GM23338 (cell line): ENCODE results near the gene HFE.

Experiments
- CREB1 ChIP-seq: fragments of 250-450 bp; sonication (Bioruptor Pico); IDR thresholded peaks from 2 replicates; pipeline ENCODE4 v1.5.0; 2020; ENCODE audit warnings: low read depth, mild to moderate bottlenecking, moderate library complexity
- ETS1 ChIP-seq: IDR thresholded peaks from 2 replicates; pipeline ENCODE4 v1.6.1; 2016; ENCODE audit warnings: antibody characterized with exemption
- EZH2 ChIP-seq: fragments of 200-600 bp; sonication (generic); IDR thresholded peaks from one replicate; pipeline ENCODE4 v1.8.0; 2017; ENCODE audit warnings: antibody characterized with exemption, mild to moderate bottlenecking, low read depth; ENCODE audit not compliant: unreplicated experiment
- EZH2phosphoT487 ChIP-seq: fragments of 200-600 bp; sonication (generic); IDR thresholded peaks from one replicate; pipeline ENCODE4 v1.8.1; 2018; ENCODE audit warnings: antibody characterized with exemption; ENCODE audit not compliant: unreplicated experiment
- JUNB ChIP-seq: IDR thresholded peaks from one replicate; pipeline ENCODE4 v1.6.1; 2016; ENCODE audit warnings: antibody characterized with exemption; ENCODE audit not compliant: unreplicated experiment
- POLR2AphosphoS5 ChIP-seq: IDR thresholded peaks from 2 replicates; pipeline ENCODE4 v1.6.1; 2016; ENCODE audit warnings: antibody characterized with exemption, low read depth
- STAT1 ChIP-seq: IDR thresholded peaks from one replicate; pipeline ENCODE4 v1.6.1; 2016; ENCODE audit warnings: antibody characterized with exemption; ENCODE audit not compliant: unreplicated experiment
- ZNF114 ChIP-seq: fragments of 250-450 bp; sonication (Bioruptor Pico); IDR thresholded peaks from 2 replicates; pipeline ENCODE4 v1.5.0; 2020; ENCODE audit warnings: mild to moderate bottlenecking, moderate library complexity
- ZNF331 ChIP-seq: fragments of 250-450 bp; sonication (Bioruptor Pico); IDR thresholded peaks from 2 replicates; pipeline ENCODE4 v1.5.0; 2020; ENCODE audit warnings: low read depth, mild to moderate bottlenecking, moderate library complexity
- TF ChIP-seq, protein P1 (sequence below), 2 experiments: fragments of 200-600 bp in 1 of 2; sonication (generic) in 1 of 2; conservative IDR thresholded peaks; 2 replicates each; pipeline versions ENCODE4 v1.5.1 to v1.6.1; 2016 to 2017; ENCODE audit warnings: antibody characterized with exemption in 2 of 2, low read depth in 2 of 2, mild to moderate bottlenecking in 2 of 2, moderate library complexity in 1 of 2
- TF ChIP-seq, protein P2 (sequence below): IDR thresholded peaks from one replicate; pipeline ENCODE4 v1.6.1; 2018; ENCODE audit warnings: antibody characterized with exemption; ENCODE audit not compliant: unreplicated experiment
- TF ChIP-seq, protein P3 (sequence below): fragments of 250-450 bp; sonication (Bioruptor Pico); IDR thresholded peaks from 2 replicates; pipeline ENCODE4 v1.5.0; 2020; ENCODE audit warnings: mild to moderate bottlenecking, moderate library complexity

DNA sequence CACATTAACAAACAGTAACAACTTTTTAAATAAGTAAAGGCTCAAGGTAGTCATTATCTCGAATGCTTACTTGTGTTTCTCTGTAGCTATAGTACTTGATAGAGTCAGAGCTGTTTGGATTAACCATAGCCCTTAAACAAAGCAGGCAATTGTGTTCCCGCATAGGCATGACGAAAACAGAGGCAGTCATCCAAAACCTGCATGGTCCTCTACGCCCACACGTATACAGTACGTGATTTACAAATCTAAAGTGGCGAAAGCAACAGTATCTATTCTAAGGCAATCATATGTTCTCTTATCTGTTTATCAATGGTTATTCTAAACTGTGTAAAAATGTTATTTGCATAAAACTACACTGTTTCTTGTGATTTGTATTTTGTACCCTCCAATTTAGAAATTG, 31.8 kb downstream of the HFE start:
- TF ChIP-seq, protein P1, sequence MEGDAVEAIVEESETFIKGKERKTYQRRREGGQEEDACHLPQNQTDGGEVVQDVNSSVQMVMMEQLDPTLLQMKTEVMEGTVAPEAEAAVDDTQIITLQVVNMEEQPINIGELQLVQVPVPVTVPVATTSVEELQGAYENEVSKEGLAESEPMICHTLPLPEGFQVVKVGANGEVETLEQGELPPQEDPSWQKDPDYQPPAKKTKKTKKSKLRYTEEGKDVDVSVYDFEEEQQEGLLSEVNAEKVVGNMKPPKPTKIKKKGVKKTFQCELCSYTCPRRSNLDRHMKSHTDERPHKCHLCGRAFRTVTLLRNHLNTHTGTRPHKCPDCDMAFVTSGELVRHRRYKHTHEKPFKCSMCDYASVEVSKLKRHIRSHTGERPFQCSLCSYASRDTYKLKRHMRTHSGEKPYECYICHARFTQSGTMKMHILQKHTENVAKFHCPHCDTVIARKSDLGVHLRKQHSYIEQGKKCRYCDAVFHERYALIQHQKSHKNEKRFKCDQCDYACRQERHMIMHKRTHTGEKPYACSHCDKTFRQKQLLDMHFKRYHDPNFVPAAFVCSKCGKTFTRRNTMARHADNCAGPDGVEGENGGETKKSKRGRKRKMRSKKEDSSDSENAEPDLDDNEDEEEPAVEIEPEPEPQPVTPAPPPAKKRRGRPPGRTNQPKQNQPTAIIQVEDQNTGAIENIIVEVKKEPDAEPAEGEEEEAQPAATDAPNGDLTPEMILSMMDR (conservative IDR thresholded peaks at IDR 0.05; ENCODE audit: low read depth in 2 of 2): no peak
- TF ChIP-seq JUNB (no peak), POLR2AphosphoS5 (no peak), EZH2phosphoT487 (no peak), EZH2 (no peak), ZNF114 (no peak), ZNF331 (CRISPR knock-in tag) (no peak), CREB1 (CRISPR knock-in tag) (no peak), STAT1 (no peak), ETS1 (no peak)
- TF ChIP-seq, protein P2, sequence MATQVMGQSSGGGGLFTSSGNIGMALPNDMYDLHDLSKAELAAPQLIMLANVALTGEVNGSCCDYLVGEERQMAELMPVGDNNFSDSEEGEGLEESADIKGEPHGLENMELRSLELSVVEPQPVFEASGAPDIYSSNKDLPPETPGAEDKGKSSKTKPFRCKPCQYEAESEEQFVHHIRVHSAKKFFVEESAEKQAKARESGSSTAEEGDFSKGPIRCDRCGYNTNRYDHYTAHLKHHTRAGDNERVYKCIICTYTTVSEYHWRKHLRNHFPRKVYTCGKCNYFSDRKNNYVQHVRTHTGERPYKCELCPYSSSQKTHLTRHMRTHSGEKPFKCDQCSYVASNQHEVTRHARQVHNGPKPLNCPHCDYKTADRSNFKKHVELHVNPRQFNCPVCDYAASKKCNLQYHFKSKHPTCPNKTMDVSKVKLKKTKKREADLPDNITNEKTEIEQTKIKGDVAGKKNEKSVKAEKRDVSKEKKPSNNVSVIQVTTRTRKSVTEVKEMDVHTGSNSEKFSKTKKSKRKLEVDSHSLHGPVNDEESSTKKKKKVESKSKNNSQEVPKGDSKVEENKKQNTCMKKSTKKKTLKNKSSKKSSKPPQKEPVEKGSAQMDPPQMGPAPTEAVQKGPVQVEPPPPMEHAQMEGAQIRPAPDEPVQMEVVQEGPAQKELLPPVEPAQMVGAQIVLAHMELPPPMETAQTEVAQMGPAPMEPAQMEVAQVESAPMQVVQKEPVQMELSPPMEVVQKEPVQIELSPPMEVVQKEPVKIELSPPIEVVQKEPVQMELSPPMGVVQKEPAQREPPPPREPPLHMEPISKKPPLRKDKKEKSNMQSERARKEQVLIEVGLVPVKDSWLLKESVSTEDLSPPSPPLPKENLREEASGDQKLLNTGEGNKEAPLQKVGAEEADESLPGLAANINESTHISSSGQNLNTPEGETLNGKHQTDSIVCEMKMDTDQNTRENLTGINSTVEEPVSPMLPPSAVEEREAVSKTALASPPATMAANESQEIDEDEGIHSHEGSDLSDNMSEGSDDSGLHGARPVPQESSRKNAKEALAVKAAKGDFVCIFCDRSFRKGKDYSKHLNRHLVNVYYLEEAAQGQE: no peak
- TF ChIP-seq, protein P3, sequence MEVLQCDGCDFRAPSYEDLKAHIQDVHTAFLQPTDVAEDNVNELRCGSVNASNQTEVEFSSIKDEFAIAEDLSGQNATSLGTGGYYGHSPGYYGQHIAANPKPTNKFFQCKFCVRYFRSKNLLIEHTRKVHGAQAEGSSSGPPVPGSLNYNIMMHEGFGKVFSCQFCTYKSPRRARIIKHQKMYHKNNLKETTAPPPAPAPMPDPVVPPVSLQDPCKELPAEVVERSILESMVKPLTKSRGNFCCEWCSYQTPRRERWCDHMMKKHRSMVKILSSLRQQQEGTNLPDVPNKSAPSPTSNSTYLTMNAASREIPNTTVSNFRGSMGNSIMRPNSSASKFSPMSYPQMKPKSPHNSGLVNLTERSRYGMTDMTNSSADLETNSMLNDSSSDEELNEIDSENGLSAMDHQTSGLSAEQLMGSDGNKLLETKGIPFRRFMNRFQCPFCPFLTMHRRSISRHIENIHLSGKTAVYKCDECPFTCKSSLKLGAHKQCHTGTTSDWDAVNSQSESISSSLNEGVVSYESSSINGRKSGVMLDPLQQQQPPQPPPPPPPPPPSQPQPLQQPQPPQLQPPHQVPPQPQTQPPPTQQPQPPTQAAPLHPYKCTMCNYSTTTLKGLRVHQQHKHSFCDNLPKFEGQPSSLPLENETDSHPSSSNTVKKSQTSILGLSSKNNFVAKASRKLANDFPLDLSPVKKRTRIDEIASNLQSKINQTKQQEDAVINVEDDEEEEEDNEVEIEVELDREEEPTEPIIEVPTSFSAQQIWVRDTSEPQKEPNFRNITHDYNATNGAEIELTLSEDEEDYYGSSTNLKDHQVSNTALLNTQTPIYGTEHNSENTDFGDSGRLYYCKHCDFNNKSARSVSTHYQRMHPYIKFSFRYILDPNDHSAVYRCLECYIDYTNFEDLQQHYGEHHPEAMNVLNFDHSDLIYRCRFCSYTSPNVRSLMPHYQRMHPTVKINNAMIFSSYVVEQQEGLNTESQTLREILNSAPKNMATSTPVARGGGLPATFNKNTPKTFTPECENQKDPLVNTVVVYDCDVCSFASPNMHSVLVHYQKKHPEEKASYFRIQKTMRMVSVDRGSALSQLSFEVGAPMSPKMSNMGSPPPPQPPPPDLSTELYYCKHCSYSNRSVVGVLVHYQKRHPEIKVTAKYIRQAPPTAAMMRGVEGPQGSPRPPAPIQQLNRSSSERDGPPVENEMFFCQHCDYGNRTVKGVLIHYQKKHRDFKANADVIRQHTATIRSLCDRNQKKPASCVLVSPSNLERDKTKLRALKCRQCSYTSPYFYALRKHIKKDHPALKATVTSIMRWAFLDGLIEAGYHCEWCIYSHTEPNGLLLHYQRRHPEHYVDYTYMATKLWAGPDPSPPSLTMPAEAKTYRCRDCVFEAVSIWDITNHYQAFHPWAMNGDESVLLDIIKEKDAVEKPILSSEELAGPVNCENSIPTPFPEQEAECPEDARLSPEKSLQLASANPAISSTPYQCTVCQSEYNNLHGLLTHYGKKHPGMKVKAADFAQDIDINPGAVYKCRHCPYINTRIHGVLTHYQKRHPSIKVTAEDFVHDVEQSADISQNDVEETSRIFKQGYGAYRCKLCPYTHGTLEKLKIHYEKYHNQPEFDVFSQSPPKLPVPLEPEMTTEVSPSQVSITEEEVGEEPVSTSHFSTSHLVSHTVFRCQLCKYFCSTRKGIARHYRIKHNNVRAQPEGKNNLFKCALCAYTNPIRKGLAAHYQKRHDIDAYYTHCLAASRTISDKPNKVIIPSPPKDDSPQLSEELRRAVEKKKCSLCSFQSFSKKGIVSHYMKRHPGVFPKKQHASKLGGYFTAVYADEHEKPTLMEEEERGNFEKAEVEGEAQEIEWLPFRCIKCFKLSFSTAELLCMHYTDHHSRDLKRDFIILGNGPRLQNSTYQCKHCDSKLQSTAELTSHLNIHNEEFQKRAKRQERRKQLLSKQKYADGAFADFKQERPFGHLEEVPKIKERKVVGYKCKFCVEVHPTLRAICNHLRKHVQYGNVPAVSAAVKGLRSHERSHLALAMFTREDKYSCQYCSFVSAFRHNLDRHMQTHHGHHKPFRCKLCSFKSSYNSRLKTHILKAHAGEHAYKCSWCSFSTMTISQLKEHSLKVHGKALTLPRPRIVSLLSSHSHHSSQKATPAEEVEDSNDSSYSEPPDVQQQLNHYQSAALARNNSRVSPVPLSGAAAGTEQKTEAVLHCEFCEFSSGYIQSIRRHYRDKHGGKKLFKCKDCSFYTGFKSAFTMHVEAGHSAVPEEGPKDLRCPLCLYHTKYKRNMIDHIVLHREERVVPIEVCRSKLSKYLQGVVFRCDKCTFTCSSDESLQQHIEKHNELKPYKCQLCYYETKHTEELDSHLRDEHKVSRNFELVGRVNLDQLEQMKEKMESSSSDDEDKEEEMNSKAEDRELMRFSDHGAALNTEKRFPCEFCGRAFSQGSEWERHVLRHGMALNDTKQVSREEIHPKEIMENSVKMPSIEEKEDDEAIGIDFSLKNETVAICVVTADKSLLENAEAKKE (CRISPR knock-in tag): no peak
